GM21619 (cell line): ENCODE data around the gene PLCB1.

Experiments used
- ATAC-seq: cut with Tn5 transposase; IDR thresholded peaks from one replicate; pipeline ENCODE4 v1.9.1; 2021; ENCODE audit not compliant: unreplicated experiment

The PLCB1 gene

GRCh38 chr20:8208226-8208625 lies 76.2 kb downstream of the PLCB1 start:
- no peak for ATAC-seq

GRCh38 chr20:8209061-8209460 lies 77.0 kb downstream of the PLCB1 start:
- ATAC-seq = peak; percentile 46

- no peak for ATAC-seq
These were observed 78.7 kb downstream of the PLCB1 start for GRCh38 chr20:8210749-8211148.

GRCh38 chr20:8212286-8212685 lies 80.2 kb downstream of the PLCB1 start:
- ATAC-seq = no peak

GRCh38 chr20:8213270-8213669 lies 81.2 kb downstream of the PLCB1 start:
- no peak for ATAC-seq

GRCh38 chr20:8213831-8214587 lies 81.9 kb downstream of the PLCB1 start:
- ATAC-seq = peak; percentile 80

GRCh38 chr20:8215361-8215781 lies 83.3 kb downstream of the PLCB1 start:
- no peak for ATAC-seq

- ATAC-seq = peak; percentile 30
These were observed 84.5 kb downstream of the PLCB1 start for GRCh38 chr20:8216375-8217200.

GRCh38 chr20:8218861-8219260 lies 86.8 kb downstream of the PLCB1 start:
- ATAC-seq = no peak

GRCh38 chr20:8219403-8219802 lies 87.3 kb downstream of the PLCB1 start:
- ATAC-seq = no peak

GRCh38 chr20:8220716-8221115 lies 88.7 kb downstream of the PLCB1 start:
- ATAC-seq = no peak

GRCh38 chr20:8221887-8222419 lies 89.9 kb downstream of the PLCB1 start:
- ATAC-seq = peak; percentile 68

GRCh38 chr20:8223091-8223870 lies 91.2 kb downstream of the PLCB1 start:
- ATAC-seq = no peak

GRCh38 chr20:8225658-8226057 lies 93.6 kb downstream of the PLCB1 start:
- no peak for ATAC-seq

GRCh38 chr20:8226106-8226505 lies 94.0 kb downstream of the PLCB1 start:
- no peak for ATAC-seq

GRCh38 chr20:8227293-8227692 lies 95.2 kb downstream of the PLCB1 start:
- no peak for ATAC-seq

- ATAC-seq = no peak
These were observed 96.2 kb downstream of the PLCB1 start for GRCh38 chr20:8228315-8228714.

- no peak for ATAC-seq
These were observed 97.0 kb downstream of the PLCB1 start for GRCh38 chr20:8229090-8229489.

GRCh38 chr20:8231038-8231437 lies 99.0 kb downstream of the PLCB1 start:
- ATAC-seq = no peak

- no peak for ATAC-seq
These were observed 100.3 kb downstream of the PLCB1 start for GRCh38 chr20:8232332-8232731.

GRCh38 chr20:8234580-8234979 lies 102.5 kb downstream of the PLCB1 start:
- no peak for ATAC-seq
